H1 (cell line): ENCODE measurements around the gene SCNM1. TPM values are rescaled to one million over a fixed set of nuclear protein-coding genes. Genes with fewer than 3 reads are reported as not detected.

Experiments
- CTCF ChIA-PET: fragments of 300-600 bp; sonication (Branson Sonifier 250); formaldehyde crosslinking; loops from one replicate; lab custom pipeline; 2021; ENCODE audit not compliant: partially characterized antibody; lab: Charles Lee
- POLR2A ChIA-PET: fragments of 300-600 bp; sonication (Branson Sonifier 250); formaldehyde crosslinking; loops from one replicate; lab custom pipeline; 2021; ENCODE audit warnings: inconsistent platforms; ENCODE audit not compliant: partially characterized antibody; lab: Charles Lee
- DNase-seq, 2 experiments: peaks; one replicate each; pipeline versions ENCODE4 v3.0.0 to v3.0.0-alpha.2; 2010 to 2022; ENCODE audit warnings: low spot score in 2 of 2, low read depth in 1 of 2, mixed read lengths in 1 of 2
- FAIRE-seq: peaks from 2 replicates; lab custom pipeline; 2011; peaks lifted over from hg19 to GRCh38; lab: Jason Lieb, UNC
- H2AFZ ChIP-seq: 2 replicates; pipeline ENCODE4 v1.8.1; 2012; ENCODE audit warnings: low read length, inconsistent platforms
- H2AK5ac ChIP-seq: 2 replicates; pipeline ENCODE4 v1.6.1; 2013; ENCODE audit warnings: low read depth, low read length
- H2BK120ac ChIP-seq: replicated peaks from 2 replicates; pipeline ENCODE3; 2013; ENCODE audit warnings: low read depth, low read length, inconsistent platforms
- H2BK12ac ChIP-seq: 2 replicates; pipeline ENCODE4 v1.6.1; 2013; ENCODE audit warnings: low read depth, low read length
- H2BK15ac ChIP-seq: 2 replicates; pipeline ENCODE4 v1.6.1; 2013; ENCODE audit warnings: low read length
- H2BK20ac ChIP-seq: 2 replicates; pipeline ENCODE4 v1.6.1; 2013; ENCODE audit warnings: low read length
- H2BK5ac ChIP-seq: 2 replicates; pipeline ENCODE4 v1.6.1; 2013; ENCODE audit warnings: low read depth, low read length
- H3K14ac ChIP-seq: 2 replicates; pipeline ENCODE4 v1.6.1; 2013; ENCODE audit warnings: inconsistent platforms; ENCODE audit not compliant: insufficient read length
- H3K18ac ChIP-seq: 2 replicates; pipeline ENCODE4 v1.6.1; 2013; ENCODE audit warnings: low read length; ENCODE audit errors: extremely low read depth
- H3K23ac ChIP-seq: 2 replicates; pipeline ENCODE4 v1.6.1; 2013; ENCODE audit warnings: inconsistent platforms; ENCODE audit not compliant: insufficient read length
- H3K23me2 ChIP-seq: 2 replicates; pipeline ENCODE4 v1.6.1; 2013; ENCODE audit warnings: low read depth, low read length
- H3K27ac ChIP-seq: 2 replicates; pipeline ENCODE4 v1.6.1; 2011; ENCODE audit warnings: low read depth, low read length, inconsistent platforms
- H3K27me3 ChIP-seq, 4 experiments: replicated peaks in 1 of 4; 1 replicate in 1 of 4; 2 replicates in 3 of 4; pipeline versions ENCODE4 v1.6.1 to v1.8.1; 2011 to 2013; ENCODE audit warnings: low read length in 3 of 4, mild to moderate bottlenecking in 3 of 4, inconsistent platforms in 2 of 4, mixed read lengths in 2 of 4, moderate library complexity in 1 of 4; ENCODE audit not compliant: control insufficient read depth in 3 of 4, insufficient read depth in 3 of 4; ENCODE audit errors: extremely low read depth in 1 of 4
- H3K36me3 ChIP-seq, 4 experiments: 2 replicates each; pipeline versions ENCODE4 v1.6.1 to v1.8.1; 2011 to 2013; ENCODE audit warnings: mild to moderate bottlenecking in 4 of 4, low read length in 3 of 4, moderate library complexity in 2 of 4, control low read depth in 1 of 4, inconsistent platforms in 1 of 4; ENCODE audit not compliant: insufficient read depth in 4 of 4, control insufficient read depth in 2 of 4
- H3K4ac ChIP-seq: replicated peaks from 2 replicates; pipeline ENCODE3; 2013; ENCODE audit warnings: low read length, low read depth, mixed read lengths, inconsistent platforms; ENCODE audit not compliant: insufficient read length
- H3K4me1 ChIP-seq, 4 experiments: replicated peaks in 1 of 4; 1 replicate in 1 of 4; 2 replicates in 3 of 4; pipeline versions ENCODE4 v1.6.1 to v1.8.1; 2011 to 2013; ENCODE audit warnings: low read length in 3 of 4, inconsistent platforms in 2 of 4, mixed read lengths in 1 of 4; ENCODE audit not compliant: insufficient read depth in 4 of 4, control insufficient read depth in 3 of 4
- H3K4me2 ChIP-seq, 2 experiments: 2 replicates each; pipeline versions ENCODE4 v1.6.1 to v1.8.1; 2011 to 2013; ENCODE audit warnings: low read depth in 2 of 2, low read length in 2 of 2, control low read depth in 1 of 2, inconsistent platforms in 1 of 2, mild to moderate bottlenecking in 1 of 2; ENCODE audit not compliant: insufficient read depth in 1 of 2
- H3K4me3 ChIP-seq, 4 experiments: fragments of 200-600, 300-600 bp in 1 of 4; sonication (generic), shearing (Covaris generic), sonication (Bioruptor Twin) in 1 of 4; 2 replicates each; pipeline versions ENCODE4 v1.5.1 to v1.8.1; 2011 to 2016; ENCODE audit warnings: low read length in 4 of 4, low read depth in 3 of 4, control low read depth in 2 of 4, inconsistent platforms in 2 of 4, mild to moderate bottlenecking in 2 of 4, mixed read lengths in 1 of 4, moderate library complexity in 1 of 4; ENCODE audit not compliant: insufficient read depth in 2 of 4; ENCODE audit errors: extremely low read depth in 1 of 4
- H3K56ac ChIP-seq: replicated peaks from 2 replicates; pipeline ENCODE3; 2013; ENCODE audit warnings: low read depth, mild to moderate bottlenecking, mixed read lengths, low read length, inconsistent platforms; ENCODE audit not compliant: insufficient read length
- H3K79me1 ChIP-seq: 2 replicates; pipeline ENCODE4 v1.6.1; 2013; ENCODE audit warnings: low read depth, low read length, control low read depth
- H3K79me2 ChIP-seq, 2 experiments: 2 replicates each; pipeline versions ENCODE4 v1.6.1 to v1.8.1; 2012 to 2013; ENCODE audit warnings: low read length in 2 of 2, mild to moderate bottlenecking in 2 of 2, inconsistent platforms in 1 of 2; ENCODE audit not compliant: insufficient read depth in 2 of 2, control insufficient read depth in 1 of 2
- H3K9ac ChIP-seq, 4 experiments: replicated peaks in 1 of 4; 1 replicate in 1 of 4; 2 replicates in 3 of 4; pipeline versions ENCODE4 v1.6.1 to v1.8.1; 2011 to 2013; ENCODE audit warnings: low read depth in 3 of 4, low read length in 3 of 4, control low read depth in 2 of 4, mild to moderate bottlenecking in 2 of 4, moderate library complexity in 2 of 4, inconsistent platforms in 1 of 4; ENCODE audit errors: extremely low read depth in 1 of 4
- H3K9me3 ChIP-seq, 2 experiments: 2 replicates each; pipeline versions ENCODE4 v1.6.1 to v1.8.1; 2012 to 2013; ENCODE audit warnings: mild to moderate bottlenecking in 2 of 2, moderate library complexity in 2 of 2, control low read depth in 1 of 2, inconsistent platforms in 1 of 2, low read depth in 1 of 2, low read length in 1 of 2, mixed read lengths in 1 of 2; ENCODE audit not compliant: insufficient read depth in 2 of 2
- H4K20me1 ChIP-seq, 2 experiments: replicated peaks in 1 of 2; 2 replicates each; pipeline versions ENCODE3 to v1.8.1; 2011 to 2013; ENCODE audit warnings: inconsistent platforms in 2 of 2, low read length in 2 of 2, mild to moderate bottlenecking in 1 of 2; ENCODE audit not compliant: insufficient read depth in 2 of 2, control insufficient read depth in 1 of 2
- H4K5ac ChIP-seq: 2 replicates; pipeline ENCODE4 v1.6.1; 2013; ENCODE audit warnings: low read length, low read depth, mixed read lengths, inconsistent platforms; ENCODE audit not compliant: insufficient read length
- H4K8ac ChIP-seq: 2 replicates; pipeline ENCODE4 v1.8.0; 2013; ENCODE audit warnings: mild to moderate bottlenecking, moderate library complexity, low read length, inconsistent platforms; ENCODE audit not compliant: insufficient read depth; ENCODE audit errors: extremely low read depth
- H4K91ac ChIP-seq: replicated peaks from 2 replicates; pipeline ENCODE3; 2013; ENCODE audit warnings: low read length, mixed read lengths, inconsistent platforms; ENCODE audit not compliant: insufficient read length
- BACH1 ChIP-seq: IDR thresholded peaks from 2 replicates; pipeline ENCODE4 v1.6.1; 2012; ENCODE audit warnings: low read length, improper control_type of control experiment
- CBX8 ChIP-seq: fragments of 300-800, 300-1000 bp; sonication (generic); IDR thresholded peaks from 2 replicates; pipeline ENCODE4 v1.7.1; 2016; ENCODE audit warnings: low read depth, low read length, borderline replicate concordance
- CREB1 ChIP-seq: IDR thresholded peaks from 2 replicates; pipeline ENCODE4 v1.6.1; 2012; ENCODE audit warnings: inconsistent platforms
- PHF8 ChIP-seq: fragments of 200-600 bp; sonication (generic); conservative IDR thresholded peaks from 2 replicates; pipeline ENCODE4 v1.7.1; 2012; ENCODE audit warnings: low read depth, mild to moderate bottlenecking, inconsistent platforms, low read length, moderate library complexity
- WGBS, 2 experiments: shearing (Covaris generic) in 1 of 2; methylation state at CpG; one replicate each; pipeline versions ENCODE4 v1.1.6 to v1.1.7; 2013 to 2015; ENCODE audit warnings: low lambda C conversion rate in 2 of 2, mixed read lengths in 2 of 2, inconsistent platforms in 1 of 2, low coverage in 1 of 2, missing lambda C conversion rate in 1 of 2; ENCODE audit not compliant: insufficient replicate concordance in 2 of 2, insufficient coverage in 1 of 2, insufficient read length in 1 of 2; ENCODE audit errors: extremely low coverage in 1 of 2, missing lambda C conversion rate in 1 of 2; 5-methylcytosine and 5-hydroxymethylcytosine counted together
- polyA plus RNA-seq, 7 experiments: library from polyadenylated mRNA; depleted of rRNA in 3 of 7; stranded (reverse) in 5 of 7; unstranded in 2 of 7; fragments of >200 nt in 5 of 7; fragments of 200-250 nt in 2 of 7; gene quantifications; 1 replicate in 5 of 7; 2 replicates in 1 of 7; 4 replicates in 1 of 7; pipeline versions ENCODE4 v1.2.1 to v1.2.3, GENCODE V29; 2011 to 2013; ENCODE audit warnings: missing spikeins in 2 of 7, mixed read lengths in 2 of 7
- total RNA-seq: library from RNA; stranded (reverse); fragmentation: NEBNext Ultra II Directional; extraction: Animal tissue kit (Norgen Biotek cat#: 25700); gene quantifications from 2 replicates; pipeline ENCODE4 v1.2.1, GENCODE V29; 2021

Gene SCNM1
- total and polyA plus RNA-seq, 2 of the 8 experiments (the other 6 are each of a cell fraction or from before 2014, with no cell fraction given), result 13.6 to 46.2 TPM

GRCh38 chr1:151134991-151135390 is 31.0 kb upstream of the SCNM1 start:
- H4K91ac ChIP-seq, result no peak overlapping the region
- ChIA-PET CTCF (interaction anchor here (0.9 to 7.9 kb wide), 13 partner anchors 7 to 110 kb away, joined by 3 to 94 read pairs (median 4); partner anchors contain the start of genes GABPB2, TMOD4 and TNFAIP8L2), POLR2A (interaction anchor here (1.3 to 9.8 kb wide), 3 partner anchors 9 to 35 kb away, joined by 3 to 124 read pairs (median 6); partner anchors contain the start of gene SEMA6C)
- H2BK5ac ChIP-seq, result no peak overlapping the region
- DNase-seq (no peak), FAIRE-seq (no peak)
- no peaks in the 10 kb centered on the region for H3K79me2 ChIP-seq
- TF ChIP-seq PHF8 (no peak), BACH1 (no peak), CBX8 (no peak), CREB1 (no peak)
- H2BK15ac ChIP-seq, result no peak overlapping the region
- H3K4ac ChIP-seq, result no peak overlapping the region
- H4K20me1 ChIP-seq, result peaks cover 3 to 4% of the 10 kb centered on the region in 2 experiments
- WGBS, 2 experiments, result 94% methylated on average over 7 of the region's 7 CpGs; no CpG with 5 or more reads in 1 of the 2 experiments
- no peak overlapping the region for H2AK5ac ChIP-seq
- H3K14ac ChIP-seq, result no peak overlapping the region
- H2BK12ac ChIP-seq, result no peak overlapping the region
- peaks cover 0 to 10% (median 2%) of the 10 kb centered on the region in 4 experiments; a peak in 3 of 8 replicates for H3K36me3 ChIP-seq
- no peak overlapping the region for H3K27ac ChIP-seq
- peaks cover 0 to 28% (median 20%) of the 10 kb centered on the region in 4 experiments; a peak in 5 of 7 replicates for H3K27me3 ChIP-seq
- no peak overlapping the region for H3K56ac ChIP-seq
- H3K18ac ChIP-seq, result no peak overlapping the region
- no peaks in the 10 kb centered on the region for H3K9me3 ChIP-seq
- no peak overlapping the region for H3K4me2 ChIP-seq
- H3K23me2 ChIP-seq, result peaks cover 15% of the 10 kb centered on the region
- H2BK20ac ChIP-seq, result no peak overlapping the region
- no peak overlapping the region for H2BK120ac ChIP-seq
- H3K9ac ChIP-seq, result no peak overlapping the region
- no peak overlapping the region for H4K8ac ChIP-seq
- no peak overlapping the region for H4K5ac ChIP-seq
- no peak overlapping the region for H3K4me3 ChIP-seq
- H3K79me1 ChIP-seq, result no peaks in the 10 kb centered on the region
- H2AFZ ChIP-seq, result no peak overlapping the region
- peaks cover 0 to 12% (median 8%) of the 10 kb centered on the region in 4 experiments; a peak in 5 of 7 replicates for H3K4me1 ChIP-seq
- H3K23ac ChIP-seq, result no peak overlapping the region
